ENCODE data around the gene LRBA.
"Not testable (repeated sequence)": the region's sequence is repeated elsewhere in the genome, so short reads cannot be mapped to it uniquely, and the experiment has no call there.

The LRBA gene

DNA sequence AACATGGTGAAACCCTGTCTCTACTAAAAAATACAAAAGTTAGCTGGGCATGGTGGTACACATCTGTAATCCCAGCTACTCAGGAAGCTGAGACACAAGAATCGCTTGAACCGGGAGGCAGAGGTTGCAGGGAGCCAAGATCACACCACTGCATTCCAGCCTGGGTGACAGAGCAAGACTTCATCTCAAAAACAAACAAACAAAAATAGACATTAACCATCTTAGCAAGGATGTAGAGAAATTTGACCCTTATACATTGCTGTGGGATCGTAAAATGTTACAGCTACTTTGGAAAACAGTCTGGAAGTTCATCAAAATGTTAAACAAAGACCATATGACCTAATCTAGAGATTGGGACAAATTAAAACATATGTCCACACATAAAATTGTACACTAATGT is 96.5 kb downstream of the LRBA start:
- not testable (repeated sequence) for H3K27me3 Mint-ChIP-seq; H3K27ac Mint-ChIP-seq (ENCODE audit: low read depth); DNase-seq (ENCODE audit: low spot score in 2 of 2); H3K4me3 Mint-ChIP-seq; H3K9me3 Mint-ChIP-seq; H3K4me1 Mint-ChIP-seq; ATAC-seq (replicated peaks; ENCODE audit: extremely low read depth, poor library complexity, severe bottlenecking)
- H3K36me3 Mint-ChIP-seq (ENCODE audit: insufficient read depth) = peaks cover 37% of the 10 kb centered on the region

GRCh38 chr4:150911326-150911725 is 103.8 kb downstream of the LRBA start:
- ATAC-seq (replicated peaks; ENCODE audit: extremely low read depth, poor library complexity, severe bottlenecking) = no peak
- H3K36me3 Mint-ChIP-seq (ENCODE audit: insufficient read depth) = peaks cover 37% of the 10 kb centered on the region
- no peak for DNase-seq (ENCODE audit: low spot score in 2 of 2)
- no peak overlapping the region for H3K4me3 Mint-ChIP-seq
- H3K27ac Mint-ChIP-seq (ENCODE audit: low read depth) = no peak overlapping the region
- no peaks in the 10 kb centered on the region for H3K27me3 Mint-ChIP-seq
- peaks cover 22% of the 10 kb centered on the region for H3K4me1 Mint-ChIP-seq
- peaks cover 6% of the 10 kb centered on the region for H3K9me3 Mint-ChIP-seq

GRCh38 chr4:150909116-150909515 is 106.0 kb downstream of the LRBA start:
- peak; percentile 75 for ATAC-seq (replicated peaks; ENCODE audit: extremely low read depth, poor library complexity, severe bottlenecking)
- peak overlapping the region; percentile 63 for H3K27ac Mint-ChIP-seq (ENCODE audit: low read depth)
- peaks cover 22% of the 10 kb centered on the region for H3K4me1 Mint-ChIP-seq
- DNase-seq (ENCODE audit: low spot score in 2 of 2) = no peak
- H3K27me3 Mint-ChIP-seq = no peaks in the 10 kb centered on the region
- H3K4me3 Mint-ChIP-seq = peak overlapping the region; percentile 21
- H3K9me3 Mint-ChIP-seq = peaks cover 6% of the 10 kb centered on the region
- H3K36me3 Mint-ChIP-seq (ENCODE audit: insufficient read depth) = peaks cover 33% of the 10 kb centered on the region

- Mint-ChIP-seq H3K27ac (ENCODE audit: low read depth) (peak overlapping the region; percentile 75), H3K36me3 (ENCODE audit: insufficient read depth) (peaks cover 27% of the 10 kb centered on the region), H3K9me3 (no peaks in the 10 kb centered on the region), H3K4me1 (peaks cover 22% of the 10 kb centered on the region), H3K4me3 (no peak overlapping the region), H3K27me3 (no peaks in the 10 kb centered on the region)
- ATAC-seq (replicated peaks; ENCODE audit: extremely low read depth, poor library complexity, severe bottlenecking) (no peak), DNase-seq (ENCODE audit: low spot score in 2 of 2) (no peak)
These were observed 108.0 kb downstream of the LRBA start for GRCh38 chr4:150906987-150907633.

- ATAC-seq (replicated peaks; ENCODE audit: extremely low read depth, poor library complexity, severe bottlenecking) (no peak), DNase-seq (ENCODE audit: low spot score in 2 of 2) (no peak)
- H3K27ac Mint-ChIP-seq (ENCODE audit: low read depth) = peak overlapping the region; percentile 1
- peaks cover 36% of the 10 kb centered on the region for H3K36me3 Mint-ChIP-seq (ENCODE audit: insufficient read depth)
- no peak overlapping the region for H3K4me3 Mint-ChIP-seq
- peaks cover 13% of the 10 kb centered on the region for H3K4me1 Mint-ChIP-seq
- H3K9me3 Mint-ChIP-seq = no peaks in the 10 kb centered on the region
- no peaks in the 10 kb centered on the region for H3K27me3 Mint-ChIP-seq
These were observed 110.4 kb downstream of the LRBA start for GRCh38 chr4:150904671-150905070.

DNA sequence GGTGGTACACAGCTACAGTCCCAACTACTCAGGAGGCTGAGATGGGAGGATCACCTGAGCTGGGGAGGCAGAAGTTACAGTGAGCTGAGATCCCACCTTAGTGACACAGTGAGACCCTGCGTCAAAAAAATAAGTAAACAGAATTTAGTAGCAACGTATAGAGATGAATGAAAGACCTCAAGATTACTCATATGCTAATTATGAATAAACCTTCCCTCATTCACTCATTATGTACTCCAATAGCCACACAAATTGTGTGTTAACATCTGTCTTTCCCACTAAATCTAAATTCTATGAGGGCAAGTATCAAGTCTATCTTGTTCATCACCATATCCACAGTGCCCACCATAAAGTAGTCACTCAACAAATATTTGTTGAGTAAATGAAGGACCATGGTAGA is 111.5 kb downstream of the LRBA start:
- no peak for ATAC-seq (replicated peaks; ENCODE audit: extremely low read depth, poor library complexity, severe bottlenecking)

DNA sequence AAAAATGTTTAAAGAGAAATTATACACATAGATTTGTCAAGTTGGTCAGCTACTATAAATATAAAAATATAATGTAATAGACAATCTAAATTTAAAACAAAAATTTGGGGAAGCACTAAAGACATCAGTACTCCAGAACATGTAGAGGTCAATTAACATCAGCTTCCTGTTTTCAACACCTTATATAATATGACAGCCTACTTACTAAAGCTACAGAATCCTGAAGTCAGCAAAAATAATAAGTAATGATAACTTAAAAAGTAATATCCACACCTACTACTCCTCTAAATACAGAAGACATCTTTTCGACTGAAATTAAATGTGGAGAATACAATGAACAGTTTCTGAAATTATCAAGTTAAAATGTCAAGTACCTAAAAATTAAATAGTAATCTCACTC is 118.6 kb downstream of the LRBA start:
- H3K4me3 Mint-ChIP-seq = no peak overlapping the region
- ATAC-seq (replicated peaks; ENCODE audit: extremely low read depth, poor library complexity, severe bottlenecking) (no peak), DNase-seq (ENCODE audit: low spot score in 2 of 2) (no peak)
- peak overlapping the region; percentile 54 for H3K27ac Mint-ChIP-seq (ENCODE audit: low read depth)
- no peaks in the 10 kb centered on the region for H3K4me1 Mint-ChIP-seq
- H3K27me3 Mint-ChIP-seq = no peaks in the 10 kb centered on the region
- H3K9me3 Mint-ChIP-seq = no peaks in the 10 kb centered on the region
- H3K36me3 Mint-ChIP-seq (ENCODE audit: insufficient read depth) = peaks cover 25% of the 10 kb centered on the region

More for the DNA sequence above, 111.5 kb downstream of the LRBA start:
- Mint-ChIP-seq H3K4me3 (no peak overlapping the region), H3K36me3 (ENCODE audit: insufficient read depth) (peaks cover 39% of the 10 kb centered on the region), H3K27me3 (no peaks in the 10 kb centered on the region), H3K27ac (ENCODE audit: low read depth) (no peak overlapping the region), H3K9me3 (no peaks in the 10 kb centered on the region), H3K4me1 (peaks cover 5% of the 10 kb centered on the region)
- DNase-seq (ENCODE audit: low spot score in 2 of 2) = no peak

DNA sequence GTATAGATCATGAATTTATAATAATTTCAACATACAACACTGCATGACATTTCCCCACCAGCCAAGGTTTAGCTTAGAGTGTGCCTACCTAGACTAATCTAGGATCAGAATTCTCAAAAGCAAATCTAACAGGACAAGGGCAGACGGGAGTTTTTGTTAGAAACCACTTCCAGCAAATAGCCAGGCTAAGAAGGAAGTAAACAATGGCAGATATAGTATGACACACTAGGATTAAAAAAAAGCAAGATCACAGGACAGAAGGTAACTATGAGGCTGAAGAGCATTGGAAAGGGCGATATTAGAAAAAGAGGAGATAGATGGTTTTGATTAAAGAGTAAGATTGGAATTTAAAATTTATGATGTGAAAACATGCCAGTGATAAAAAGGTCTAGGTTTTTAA is 124.8 kb downstream of the LRBA start:
- Mint-ChIP-seq H3K4me1 (peaks cover 6% of the 10 kb centered on the region), H3K9me3 (no peaks in the 10 kb centered on the region), H3K4me3 (no peak overlapping the region), H3K36me3 (ENCODE audit: insufficient read depth) (peaks cover 16% of the 10 kb centered on the region), H3K27me3 (no peaks in the 10 kb centered on the region), H3K27ac (ENCODE audit: low read depth) (peak overlapping the region; percentile 30)
- DNase-seq (ENCODE audit: low spot score in 2 of 2) = no peak
- ATAC-seq (replicated peaks; ENCODE audit: extremely low read depth, poor library complexity, severe bottlenecking) = no peak

DNA sequence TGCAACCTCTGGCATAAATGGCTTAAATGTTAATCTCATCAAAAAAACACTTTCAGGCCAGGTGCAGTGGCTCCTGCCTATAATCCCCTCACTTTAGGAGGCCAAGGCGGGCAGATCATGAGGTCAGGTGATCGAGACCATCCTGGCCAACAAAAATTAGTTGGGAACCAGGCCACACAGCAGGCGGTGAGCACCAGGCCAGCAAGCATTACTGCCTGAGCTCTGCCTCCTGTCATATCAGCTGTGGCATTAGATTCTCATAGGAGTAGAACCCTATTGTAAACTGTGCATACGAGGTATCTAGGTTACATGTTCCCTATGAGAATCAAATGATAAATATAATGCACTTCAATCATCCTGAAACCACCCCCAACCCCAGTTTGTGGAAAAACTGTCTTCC is 125.8 kb downstream of the LRBA start:
- ATAC-seq (replicated peaks; ENCODE audit: extremely low read depth, poor library complexity, severe bottlenecking) (no peak), DNase-seq (ENCODE audit: low spot score in 2 of 2) (no peak)
- H3K27ac Mint-ChIP-seq (ENCODE audit: low read depth) = peak overlapping the region; percentile 30
- no peaks in the 10 kb centered on the region for H3K27me3 Mint-ChIP-seq
- H3K9me3 Mint-ChIP-seq = no peaks in the 10 kb centered on the region
- H3K36me3 Mint-ChIP-seq (ENCODE audit: insufficient read depth) = peaks cover 19% of the 10 kb centered on the region
- no peak overlapping the region for H3K4me3 Mint-ChIP-seq
- peaks cover 10% of the 10 kb centered on the region for H3K4me1 Mint-ChIP-seq

DNA sequence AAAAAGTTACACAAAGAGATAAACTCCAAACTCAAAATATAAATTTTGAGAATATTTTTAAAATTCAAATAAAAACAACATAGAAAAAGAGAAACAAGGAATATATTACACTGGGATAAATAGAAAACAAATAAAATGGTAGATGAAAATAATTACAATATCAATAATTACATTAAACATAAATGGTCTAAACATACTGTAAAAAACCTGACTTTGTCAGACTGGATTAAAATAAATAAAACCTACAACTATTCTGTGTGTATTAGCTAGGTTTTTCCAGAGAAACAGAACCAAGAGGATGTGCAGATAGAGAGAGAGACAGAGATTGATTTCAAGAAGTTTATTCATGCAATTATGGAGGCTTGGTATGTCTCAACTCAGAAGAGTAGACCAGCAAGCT is 126.5 kb downstream of the LRBA start:
- H3K36me3 Mint-ChIP-seq (ENCODE audit: insufficient read depth) = peaks cover 20% of the 10 kb centered on the region
- no peak overlapping the region for H3K4me3 Mint-ChIP-seq
- H3K9me3 Mint-ChIP-seq = no peaks in the 10 kb centered on the region
- H3K27ac Mint-ChIP-seq (ENCODE audit: low read depth) = peak overlapping the region; percentile 49
- ATAC-seq (replicated peaks; ENCODE audit: extremely low read depth, poor library complexity, severe bottlenecking) (no peak), DNase-seq (ENCODE audit: low spot score in 2 of 2) (no peak)
- no peaks in the 10 kb centered on the region for H3K27me3 Mint-ChIP-seq
- H3K4me1 Mint-ChIP-seq = peaks cover 15% of the 10 kb centered on the region

DNA sequence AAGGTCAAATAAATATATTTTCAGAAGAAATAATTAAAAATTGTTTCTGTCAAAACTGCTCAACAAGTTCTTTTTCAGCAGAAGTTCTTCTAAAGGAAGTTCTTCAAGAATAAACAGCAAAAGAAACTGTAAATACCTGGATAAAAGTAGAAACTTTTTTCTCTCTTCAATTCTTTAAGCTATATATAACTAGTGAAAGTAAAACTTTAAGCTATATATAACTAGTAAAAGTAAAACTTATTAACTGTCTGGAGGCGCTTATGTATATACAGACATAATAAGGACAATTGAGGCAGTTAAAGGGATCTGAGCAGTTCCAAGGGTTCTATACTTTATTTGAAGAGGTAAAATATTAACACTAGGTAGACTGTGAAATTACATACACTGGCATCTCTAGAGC is 126.9 kb downstream of the LRBA start:
- Mint-ChIP-seq H3K27me3 (no peaks in the 10 kb centered on the region), H3K9me3 (no peaks in the 10 kb centered on the region), H3K27ac (ENCODE audit: low read depth) (peak overlapping the region; percentile 49), H3K36me3 (ENCODE audit: insufficient read depth) (peaks cover 20% of the 10 kb centered on the region), H3K4me1 (peaks cover 15% of the 10 kb centered on the region), H3K4me3 (no peak overlapping the region)
- DNase-seq (ENCODE audit: low spot score in 2 of 2) (no peak), ATAC-seq (replicated peaks; ENCODE audit: extremely low read depth, poor library complexity, severe bottlenecking) (no peak)

DNA sequence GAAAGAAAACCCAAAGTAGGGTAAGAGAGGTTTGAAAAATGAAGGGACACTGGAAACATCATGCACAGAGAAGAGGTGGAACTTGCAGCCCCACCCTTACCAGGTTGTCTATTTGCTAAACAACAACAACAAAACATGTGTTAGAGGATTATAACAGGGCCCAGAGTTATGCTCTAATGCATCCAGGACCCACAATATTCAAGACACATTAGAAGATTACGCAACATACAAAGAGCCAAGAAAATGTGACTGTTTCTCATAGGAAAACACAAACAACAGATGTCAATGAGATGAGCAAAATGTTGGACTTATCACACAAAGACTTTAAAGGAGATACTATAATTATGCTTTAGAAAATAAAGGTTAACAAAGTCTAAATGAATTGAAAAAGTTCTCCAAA is 128.5 kb downstream of the LRBA start:
- Mint-ChIP-seq H3K27ac (ENCODE audit: low read depth) (no peak overlapping the region), H3K36me3 (ENCODE audit: insufficient read depth) (peaks cover 20% of the 10 kb centered on the region), H3K4me3 (no peak overlapping the region), H3K27me3 (no peaks in the 10 kb centered on the region), H3K4me1 (peaks cover 15% of the 10 kb centered on the region), H3K9me3 (no peaks in the 10 kb centered on the region)
- DNase-seq (ENCODE audit: low spot score in 2 of 2) (no peak), ATAC-seq (replicated peaks; ENCODE audit: extremely low read depth, poor library complexity, severe bottlenecking) (no peak)

- DNase-seq (ENCODE audit: low spot score in 2 of 2) = no peak
- H3K36me3 Mint-ChIP-seq (ENCODE audit: insufficient read depth) = peaks cover 16% of the 10 kb centered on the region
- H3K4me3 Mint-ChIP-seq = peak overlapping the region; percentile 54
- ATAC-seq (replicated peaks; ENCODE audit: extremely low read depth, poor library complexity, severe bottlenecking) = no peak
- H3K4me1 Mint-ChIP-seq = peaks cover 20% of the 10 kb centered on the region
- H3K27ac Mint-ChIP-seq (ENCODE audit: low read depth) = peak overlapping the region; percentile 56
- no peaks in the 10 kb centered on the region for H3K27me3 Mint-ChIP-seq
- no peaks in the 10 kb centered on the region for H3K9me3 Mint-ChIP-seq
These were observed 130.5 kb downstream of the LRBA start for GRCh38 chr4:150884625-150885024.
